AG04450 (cell line): ENCODE results near the gene TMEM132A. TPM values are rescaled to one million over a fixed set of nuclear protein-coding genes. Genes with fewer than 3 reads are reported as not detected.

Experiments
- CTCF ChIA-PET: fragments of 300-600, 350-600 bp; formaldehyde crosslinking; extraction: SDS; loops from one replicate; lab custom pipeline; 2022; ENCODE audit warnings: antibody characterized with exemption, inconsistent platforms; lab: Charles Lee
- POLR2A ChIA-PET: fragments of 350-600 bp; formaldehyde crosslinking; extraction: SDS; loops from one replicate; lab custom pipeline; 2021; ENCODE audit warnings: antibody characterized with exemption, inconsistent platforms; lab: Yijun Ruan, JAX
- DNase-seq: peaks from one replicate; pipeline ENCODE4 v3.0.0-alpha.2; 2011; ENCODE audit warnings: low read depth, low spot score
- H3K27ac ChIP-seq: one replicate; pipeline ENCODE4 v1.5.1; 2012; ENCODE audit warnings: low read depth, low read length, control low read depth
- H3K27me3 ChIP-seq: one replicate; pipeline ENCODE4 v1.6.0; 2012; ENCODE audit warnings: low read length; ENCODE audit not compliant: control insufficient read depth, insufficient read depth
- H3K4me3 ChIP-seq: 2 replicates; pipeline ENCODE4 v1.5.1; 2011; ENCODE audit warnings: mild to moderate bottlenecking, low read depth, low read length, control low read depth
- H3K9me3 ChIP-seq: 2 replicates; pipeline ENCODE4 v1.5.1; 2012; ENCODE audit warnings: low read length; ENCODE audit not compliant: control insufficient read depth, insufficient read depth
- CTCF ChIP-seq: IDR thresholded peaks from 2 replicates; pipeline ENCODE4 v1.5.1; 2011; ENCODE audit warnings: low read depth, low read length, control low read depth, inconsistent platforms
- polyA plus RNA-seq: library from polyadenylated mRNA; depleted of rRNA; stranded (reverse); fragments of >200 nt; gene quantifications from 2 replicates; pipeline ENCODE4 v1.2.3, GENCODE V29; 2011

The TMEM132A gene
- polyA plus RNA-seq, 1 experiment = 25.9 TPM

GRCh38 chr11:60932605-60933356 lies 8.5 kb downstream of the TMEM132A start:
- peak overlapping the region; percentile 11 for H3K27ac ChIP-seq
- no peak overlapping the region for H3K4me3 ChIP-seq
- no peaks in the 10 kb centered on the region for H3K27me3 ChIP-seq
- POLR2A ChIA-PET = no interaction called here
- no peak for DNase-seq
- TF ChIP-seq CTCF = no peak
- CTCF ChIA-PET = no interaction called here
- H3K9me3 ChIP-seq = no peaks in the 10 kb centered on the region

- TF ChIP-seq CTCF = no peak
- Histone ChIP-seq H3K27me3 (no peaks in the 10 kb centered on the region), H3K4me3 (no peak overlapping the region), H3K27ac (no peak overlapping the region), H3K9me3 (no peaks in the 10 kb centered on the region)
- CTCF ChIA-PET = no interaction called here
- POLR2A ChIA-PET = no interaction called here
- DNase-seq = no peak
Measured at GRCh38 chr11:60933416-60934123, 9.3 kb downstream of the TMEM132A start.

- no peak for DNase-seq
- Histone ChIP-seq H3K27me3 (no peaks in the 10 kb centered on the region), H3K27ac (no peak overlapping the region), H3K4me3 (no peak overlapping the region), H3K9me3 (no peaks in the 10 kb centered on the region)
- ChIA-PET CTCF (no interaction called here), POLR2A (no interaction called here)
- no peak for TF ChIP-seq CTCF
Measured at GRCh38 chr11:60934124-60934789, 10.0 kb downstream of the TMEM132A start.

- Histone ChIP-seq H3K27me3 (no peaks in the 10 kb centered on the region), H3K4me3 (no peak overlapping the region), H3K9me3 (no peaks in the 10 kb centered on the region), H3K27ac (no peak overlapping the region)
- TF ChIP-seq CTCF = no peak
- ChIA-PET CTCF (no interaction called here), POLR2A (no interaction called here)
- no peak for DNase-seq
Measured at GRCh38 chr11:60934790-60935605, 10.7 kb downstream of the TMEM132A start.
